Activated effector memory CD4-positive, alpha-beta T cell treated with anti-CD3 and anti-CD28 coated beads, Interleukin-2, amount 50 U/mL, for 16 hours (primary cell): ENCODE measurements around the gene KCNN1.

ENCODE experiments used
- DNase-seq: peaks from one replicate; pipeline ENCODE4 v3.0.0-alpha.2; 2020

The KCNN1 gene

GRCh38 chr19:17947815-17948513 lies 18.9 kb upstream of the KCNN1 start:
- peak; percentile 98 for DNase-seq

GRCh38 chr19:17948514-17948900 lies 18.4 kb upstream of the KCNN1 start:
- DNase-seq, result no peak

- DNase-seq, result peak; percentile 71
Measured at GRCh38 chr19:17948931-17949930, 17.7 kb upstream of the KCNN1 start.

GRCh38 chr19:17949956-17950309 lies 17.0 kb upstream of the KCNN1 start:
- DNase-seq, result no peak

GRCh38 chr19:17950310-17951156 lies 16.4 kb upstream of the KCNN1 start:
- peak; percentile 80 for DNase-seq

GRCh38 chr19:17951157-17951989 lies 15.5 kb upstream of the KCNN1 start:
- peak; percentile 63 for DNase-seq

GRCh38 chr19:17951990-17952976 lies 14.6 kb upstream of the KCNN1 start:
- peak; percentile 62 for DNase-seq

- peak; percentile 57 for DNase-seq
Measured at GRCh38 chr19:17953316-17953801, 13.5 kb upstream of the KCNN1 start.

- DNase-seq, result no peak
Measured at GRCh38 chr19:17953869-17954268, 13.0 kb upstream of the KCNN1 start.

GRCh38 chr19:17954401-17954800 lies 12.5 kb upstream of the KCNN1 start:
- peak; percentile 59 for DNase-seq

- no peak for DNase-seq
Measured at GRCh38 chr19:17957149-17957849, 9.6 kb upstream of the KCNN1 start.

GRCh38 chr19:17957885-17958284 lies 9.0 kb upstream of the KCNN1 start:
- DNase-seq, result no peak

- peak; percentile 55 for DNase-seq
Measured at GRCh38 chr19:17963936-17964691, 2.8 kb upstream of the KCNN1 start.

GRCh38 chr19:17965370-17966128 lies 1.4 kb upstream of the KCNN1 start:
- DNase-seq, result peak; percentile 53

GRCh38 chr19:17966129-17966483 lies 801 bp upstream of the KCNN1 start:
- no peak for DNase-seq

GRCh38 chr19:17967257-17968051 lies 547 bp downstream of the KCNN1 start:
- no peak for DNase-seq

- DNase-seq, result no peak
Measured at GRCh38 chr19:17968362-17968761, 1.5 kb downstream of the KCNN1 start.
